GM19328 (cell line): ENCODE data around the gene PXDC1.

Experiments
- ATAC-seq: cut with Tn5 transposase; IDR thresholded peaks from one replicate; pipeline ENCODE4 v1.9.1; 2021; ENCODE audit warnings: mild to moderate bottlenecking, moderate library complexity; ENCODE audit not compliant: unreplicated experiment

Gene PXDC1

DNA sequence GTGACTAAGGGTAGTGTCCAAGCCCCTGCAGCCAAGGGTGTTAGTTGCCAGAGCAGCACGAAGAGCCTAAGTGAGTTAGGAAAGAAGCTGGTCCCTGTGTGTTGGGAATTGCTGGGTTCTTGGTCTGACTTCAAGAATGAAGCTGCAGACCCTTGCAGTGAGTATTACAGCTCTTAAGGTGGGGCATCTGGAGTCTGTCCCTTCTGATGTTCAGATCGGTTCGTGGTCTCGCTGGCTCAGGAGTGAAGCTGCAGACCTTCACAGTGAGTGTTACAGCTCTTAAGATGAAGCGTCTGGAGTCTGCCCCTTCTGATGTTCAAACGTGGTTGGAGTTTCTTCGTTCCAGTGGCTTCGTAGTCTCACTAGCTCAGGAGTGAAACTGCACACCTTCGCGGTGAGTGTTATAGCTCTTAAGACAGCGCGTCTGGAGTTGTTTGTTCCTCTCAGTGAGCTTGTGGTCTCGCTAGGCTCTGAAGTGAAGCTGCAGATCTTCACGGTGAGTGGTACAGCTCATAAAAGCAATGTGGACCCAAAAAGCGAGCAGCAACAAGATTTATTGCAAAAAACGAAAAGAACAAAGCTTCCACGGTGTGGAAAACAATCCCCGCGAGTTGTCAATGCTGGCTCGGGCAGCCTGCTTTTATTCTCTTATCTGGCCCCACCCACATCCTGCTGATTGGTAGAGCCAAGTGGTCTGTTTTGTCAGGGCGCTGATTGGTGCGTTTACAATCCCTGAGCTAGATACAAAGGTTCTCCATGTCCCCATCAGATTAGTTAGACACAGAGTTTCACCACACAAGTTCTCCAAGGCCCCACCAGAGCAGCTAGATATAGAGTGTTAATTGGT, 31.8 kb downstream of the PXDC1 start:
- ATAC-seq = no peak

GRCh38 chr6:3718407-3718806, 33.1 kb downstream of the PXDC1 start:
- no peak for ATAC-seq

DNA sequence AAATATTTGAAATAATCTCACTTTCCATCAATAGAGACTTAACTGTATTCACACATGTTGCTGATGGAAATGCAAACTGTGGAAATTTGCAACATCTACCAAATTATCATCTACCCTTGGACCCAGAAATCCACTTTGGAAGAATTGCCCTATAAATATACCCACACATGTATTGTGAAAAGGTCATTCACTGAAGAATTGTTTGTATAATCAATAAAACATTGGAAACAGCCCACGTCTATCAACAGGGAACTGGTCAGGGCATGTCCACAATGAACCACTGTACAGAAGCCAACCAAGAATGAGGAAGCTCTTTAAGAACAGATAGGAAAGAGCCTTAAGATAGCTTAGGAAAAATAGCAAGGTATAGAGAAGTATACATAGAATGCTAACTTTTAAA, 36.2 kb downstream of the PXDC1 start:
- ATAC-seq = no peak

- no peak for ATAC-seq
Measured at GRCh38 chr6:3714768-3715167, 36.7 kb downstream of the PXDC1 start.

DNA sequence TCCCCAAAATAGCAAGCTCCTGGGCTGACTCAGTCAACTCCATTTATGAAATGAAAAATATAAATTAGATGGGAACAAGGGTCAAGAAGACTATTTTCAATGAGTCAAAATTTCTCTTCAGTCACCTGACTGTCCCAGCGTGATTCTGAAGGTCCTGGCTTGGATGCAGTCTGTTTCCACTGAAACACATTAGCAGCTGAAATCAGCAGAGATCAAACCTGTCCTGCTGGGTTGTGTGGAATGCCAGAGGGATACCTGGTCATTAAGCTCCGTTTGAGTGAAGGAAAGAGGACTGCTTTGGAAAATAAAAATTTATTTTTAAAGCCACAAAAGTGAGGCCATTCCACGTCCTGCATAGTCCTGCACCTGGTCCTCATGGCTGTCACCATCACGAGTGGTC, 37.4 kb downstream of the PXDC1 start:
- ATAC-seq = no peak

DNA sequence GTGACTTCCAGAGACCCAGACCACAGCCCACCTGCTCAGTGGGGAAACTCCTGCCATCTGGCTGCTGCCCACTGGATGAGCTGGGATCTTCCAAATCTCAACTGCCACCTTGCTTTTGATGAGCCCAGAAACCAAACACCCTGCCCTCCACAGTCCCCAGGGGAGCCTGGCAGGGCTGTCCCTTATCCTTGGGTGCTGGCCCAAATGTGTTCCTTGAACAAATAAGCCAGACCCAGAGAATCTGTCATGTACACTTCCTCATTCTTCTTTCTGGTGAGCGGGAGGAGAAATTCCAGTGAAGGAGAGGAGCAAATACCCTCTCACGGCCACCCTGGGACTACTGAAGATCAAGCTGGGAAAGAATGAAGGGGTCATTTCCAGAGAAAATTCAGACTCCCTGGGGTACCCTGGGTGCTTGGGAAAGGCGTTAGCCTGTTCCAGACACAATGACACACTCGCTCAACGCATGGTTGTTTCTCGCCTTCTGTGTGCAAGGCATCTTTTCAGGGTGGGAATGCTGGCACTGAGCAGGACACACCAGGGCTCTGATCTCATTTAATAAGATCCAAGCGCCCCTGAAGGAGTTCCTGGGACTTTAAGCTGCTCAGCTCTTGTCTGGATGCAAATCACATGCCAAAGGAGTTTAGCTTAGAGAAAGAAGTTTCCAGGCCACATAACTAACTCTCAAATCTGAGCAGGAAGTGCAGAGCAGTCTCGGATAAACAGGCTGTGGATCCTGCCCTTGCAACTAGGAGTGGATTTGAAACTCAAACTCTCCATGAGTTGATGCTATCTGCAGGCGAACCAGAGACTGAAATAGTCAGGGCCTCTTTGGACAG, 38.5 kb downstream of the PXDC1 start:
- ATAC-seq = no peak

DNA sequence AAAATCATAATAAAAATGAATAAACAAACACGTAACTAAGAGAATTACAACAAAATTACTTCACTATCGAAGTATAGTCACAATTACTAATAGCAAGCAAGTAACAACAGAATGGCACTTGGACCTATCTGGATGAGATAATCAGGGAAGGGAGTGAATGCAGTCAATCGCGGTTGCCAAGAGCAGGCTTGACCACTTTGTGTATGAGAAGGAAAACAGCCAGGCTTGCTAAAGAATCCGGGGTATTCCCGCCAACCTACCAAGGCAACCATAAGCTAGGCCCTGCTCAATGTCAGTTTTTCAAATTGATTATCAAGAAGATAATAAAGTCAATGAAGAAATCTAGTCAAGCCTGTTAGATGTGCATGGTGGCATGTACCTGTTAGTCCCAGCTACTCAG, 39.7 kb downstream of the PXDC1 start:
- ATAC-seq = no peak

DNA sequence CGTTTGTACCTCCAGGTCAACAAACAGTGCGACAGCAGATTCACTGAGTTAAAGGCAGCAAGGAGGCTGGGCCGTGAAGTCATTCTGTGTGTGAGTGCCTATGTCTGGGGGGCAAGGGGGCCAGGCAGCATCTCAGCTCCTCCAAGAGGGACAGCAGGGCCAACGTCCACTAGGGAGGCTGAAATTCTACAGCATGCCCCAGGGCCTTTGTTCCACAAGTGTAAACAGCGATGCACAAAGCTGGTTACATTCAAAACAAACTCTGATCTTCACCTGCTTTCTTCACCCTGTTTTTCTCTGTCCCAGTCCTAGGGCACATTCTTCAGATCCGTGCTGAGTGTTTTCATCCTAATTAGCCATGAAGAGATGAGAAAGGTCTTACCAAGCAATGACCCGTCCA, 41.1 kb downstream of the PXDC1 start:
- no peak for ATAC-seq

- no peak for ATAC-seq
Measured at GRCh38 chr6:3708540-3708939, 43.0 kb downstream of the PXDC1 start.

DNA sequence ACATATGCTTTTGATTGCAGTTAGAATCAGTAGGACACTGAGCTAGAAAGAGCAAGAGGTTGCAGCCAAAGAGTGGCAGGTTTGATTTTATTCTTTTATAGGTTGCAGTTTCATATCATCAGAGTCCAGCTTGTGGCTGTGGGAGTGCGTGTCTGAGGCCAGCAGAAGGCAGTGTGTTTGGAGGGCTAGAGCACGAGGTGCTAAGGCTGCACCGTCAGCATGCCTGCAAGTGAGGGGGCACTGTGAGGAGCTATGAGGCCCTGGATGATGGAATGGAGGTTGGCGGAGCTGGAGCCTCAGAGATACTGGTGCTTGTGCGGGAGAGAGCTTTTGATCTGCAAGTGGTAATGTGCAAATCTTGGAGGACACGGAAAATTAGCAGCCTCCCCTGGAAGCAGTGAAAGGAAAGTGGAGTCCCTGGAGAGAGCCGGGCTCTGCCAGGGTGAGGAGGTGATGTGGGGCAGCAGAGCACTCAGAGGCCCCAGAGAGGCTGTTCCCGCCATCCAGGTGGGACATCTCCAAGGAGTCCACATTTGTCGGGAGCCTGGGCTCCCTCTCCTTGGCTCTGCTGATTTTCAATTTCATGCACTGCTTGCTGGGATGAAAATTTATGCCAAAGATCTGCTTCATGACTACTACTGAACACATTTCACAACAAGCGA, 43.6 kb downstream of the PXDC1 start:
- ATAC-seq = no peak

GRCh38 chr6:3707024-3707423, 44.5 kb downstream of the PXDC1 start:
- ATAC-seq = no peak

DNA sequence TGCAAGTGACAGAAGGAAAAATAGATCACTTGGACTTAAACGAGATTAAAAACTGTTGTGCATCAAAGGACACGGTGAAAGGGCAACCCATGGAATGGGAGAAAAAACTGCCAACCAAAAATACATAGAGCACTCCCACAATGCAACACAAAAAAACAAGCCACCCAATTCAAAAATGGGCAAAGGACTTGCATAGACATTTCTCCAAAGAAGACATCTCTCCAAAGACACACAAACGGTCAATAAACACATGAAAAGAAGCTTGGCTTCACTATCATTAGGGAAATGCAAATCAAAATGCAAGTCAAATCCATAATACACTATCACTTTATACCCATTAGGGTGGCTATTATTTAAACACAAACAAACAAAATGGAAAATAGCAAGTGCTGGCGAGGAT, 45.0 kb downstream of the PXDC1 start:
- ATAC-seq = no peak

DNA sequence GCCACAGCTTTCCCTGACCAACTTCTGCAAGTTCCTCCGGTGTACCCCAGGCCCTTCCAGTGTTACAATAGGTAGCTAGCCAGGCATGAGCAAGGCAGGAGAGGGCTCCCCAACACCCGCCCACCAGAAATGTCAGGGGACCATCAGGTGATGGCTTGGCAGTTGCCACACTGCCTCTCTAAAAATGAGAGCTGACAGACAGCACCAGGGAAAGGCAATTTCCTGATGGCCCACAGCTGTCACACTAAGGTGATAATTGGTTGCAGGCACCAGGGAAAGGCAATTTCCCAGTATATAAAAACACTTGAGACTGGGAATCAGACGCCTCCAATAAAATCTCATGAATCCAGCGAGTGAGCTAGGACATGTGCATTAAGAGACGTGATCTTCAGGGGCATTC, 49.9 kb downstream of the PXDC1 start:
- no peak for ATAC-seq

DNA sequence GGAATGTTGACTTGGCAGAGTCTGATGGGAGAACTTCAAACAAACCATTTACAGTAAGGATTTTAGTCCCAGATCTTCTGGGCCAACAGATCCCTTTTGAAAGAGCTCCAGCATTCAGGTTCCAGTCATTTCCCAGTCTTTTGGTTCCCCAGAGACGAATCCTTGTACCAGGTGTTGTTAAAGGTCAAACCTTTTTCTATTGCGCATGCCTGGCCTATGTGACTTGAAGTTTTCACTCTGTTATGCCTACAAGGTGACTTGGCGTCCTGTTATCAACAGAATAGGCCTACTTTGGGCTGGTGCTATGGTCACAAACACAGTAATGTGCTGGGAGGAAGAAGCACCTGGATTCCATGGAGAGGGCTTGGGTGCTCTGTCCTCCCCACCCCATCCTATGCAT, 52.3 kb downstream of the PXDC1 start:
- ATAC-seq = no peak

DNA sequence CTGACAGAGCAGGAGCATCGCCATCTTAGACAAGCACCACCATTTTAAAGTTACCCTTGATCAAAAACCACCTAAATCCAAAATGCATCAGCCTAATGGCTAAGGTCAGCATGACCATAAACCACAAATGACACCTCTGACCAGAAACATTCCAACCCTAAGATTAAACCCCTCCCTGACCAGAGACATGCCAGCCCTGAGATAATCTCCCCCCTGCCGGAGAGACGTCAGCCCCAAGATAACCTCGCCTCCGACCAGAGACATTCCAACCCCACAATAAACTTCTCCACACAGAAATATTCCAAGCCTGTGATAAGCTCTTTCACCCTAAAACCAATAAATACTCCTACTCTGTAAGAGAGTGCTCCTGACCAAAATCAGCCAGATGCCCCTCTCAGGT, 53.5 kb downstream of the PXDC1 start:
- no peak for ATAC-seq

DNA sequence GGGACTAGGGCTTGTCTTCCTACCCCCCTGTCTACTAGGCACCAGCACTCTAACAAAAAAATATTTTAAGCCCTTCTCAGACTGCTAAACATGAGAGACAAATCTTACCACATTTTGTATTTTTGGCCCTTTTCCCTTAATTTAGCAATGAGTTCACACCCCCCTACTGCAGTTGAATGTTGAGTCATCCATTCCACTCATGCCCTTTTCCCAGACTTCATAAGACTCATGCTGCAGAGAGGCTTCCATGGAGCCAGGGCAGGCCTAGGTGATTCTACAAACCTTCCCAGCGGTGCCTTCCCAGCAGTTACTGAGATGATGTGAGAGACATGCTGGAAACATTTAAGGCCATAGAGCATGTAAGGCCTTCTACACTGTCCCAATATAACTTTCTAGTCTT, 53.9 kb downstream of the PXDC1 start:
- no peak for ATAC-seq

DNA sequence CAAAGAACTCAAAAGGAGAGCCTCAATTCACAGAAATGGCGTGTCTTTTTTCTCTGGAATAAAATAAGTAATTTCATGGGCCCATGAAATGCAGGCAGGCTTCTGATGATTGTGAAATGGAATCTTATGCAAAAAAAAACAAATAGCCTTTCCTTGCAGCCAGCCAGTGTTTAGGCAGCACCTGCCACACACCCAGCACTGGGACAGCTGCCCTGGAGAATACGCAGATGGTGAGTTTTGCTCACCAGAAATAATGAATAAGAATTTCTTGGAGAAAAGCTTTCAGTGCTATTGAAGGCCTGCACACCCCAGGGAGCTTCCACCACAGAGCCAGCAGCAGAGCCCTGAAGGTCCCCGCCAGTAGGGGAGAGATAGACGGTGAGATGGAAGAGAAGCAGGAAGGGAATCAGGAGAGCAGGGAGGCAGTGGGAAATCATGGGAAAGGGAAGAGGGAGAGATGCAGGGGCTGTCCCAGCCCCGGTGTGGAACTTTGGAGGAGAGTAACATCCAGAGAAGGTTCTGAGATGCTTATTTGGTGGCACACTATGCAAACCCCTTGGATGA, 54.9 kb downstream of the PXDC1 start:
- no peak for ATAC-seq

GRCh38 chr6:3695065-3695817, 56.3 kb downstream of the PXDC1 start:
- ATAC-seq = no peak

DNA sequence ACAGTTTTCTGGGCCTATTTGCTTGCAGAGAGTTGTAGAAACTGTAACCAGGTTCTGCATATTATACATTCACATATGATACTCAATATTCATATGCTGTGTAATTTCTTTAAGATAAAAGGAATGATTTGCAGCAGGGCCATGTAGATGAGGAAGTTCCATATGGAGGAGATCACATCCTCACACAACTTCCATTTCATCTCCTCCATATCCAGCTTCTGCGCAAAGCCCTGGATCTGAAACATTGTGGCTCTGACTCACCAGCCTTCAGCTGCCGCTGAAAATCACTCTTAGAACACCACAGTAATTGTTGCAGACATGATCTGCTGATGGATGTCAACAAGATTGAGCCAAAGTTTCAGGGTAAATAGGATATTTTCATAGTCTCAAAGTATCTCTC, 57.7 kb downstream of the PXDC1 start:
- no peak for ATAC-seq

DNA sequence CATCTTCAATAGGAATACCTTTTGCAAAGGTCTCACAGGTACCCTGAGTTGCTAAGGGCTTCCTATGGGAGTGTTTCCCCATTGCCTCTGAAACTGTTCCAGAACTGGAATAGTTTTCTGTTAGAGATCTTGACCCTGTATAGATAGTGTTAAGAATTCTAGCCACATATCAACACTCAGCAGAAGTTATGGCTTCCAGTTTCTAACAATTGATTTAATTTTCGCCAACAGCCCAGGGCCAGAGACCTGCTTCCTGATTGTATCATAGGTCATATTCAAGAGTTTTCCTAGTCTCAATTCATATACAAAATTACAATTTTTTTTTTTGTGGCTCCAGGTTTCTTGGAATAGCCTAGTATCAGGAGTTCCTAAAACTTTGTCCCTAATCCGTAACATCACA, 61.0 kb downstream of the PXDC1 start:
- no peak for ATAC-seq

DNA sequence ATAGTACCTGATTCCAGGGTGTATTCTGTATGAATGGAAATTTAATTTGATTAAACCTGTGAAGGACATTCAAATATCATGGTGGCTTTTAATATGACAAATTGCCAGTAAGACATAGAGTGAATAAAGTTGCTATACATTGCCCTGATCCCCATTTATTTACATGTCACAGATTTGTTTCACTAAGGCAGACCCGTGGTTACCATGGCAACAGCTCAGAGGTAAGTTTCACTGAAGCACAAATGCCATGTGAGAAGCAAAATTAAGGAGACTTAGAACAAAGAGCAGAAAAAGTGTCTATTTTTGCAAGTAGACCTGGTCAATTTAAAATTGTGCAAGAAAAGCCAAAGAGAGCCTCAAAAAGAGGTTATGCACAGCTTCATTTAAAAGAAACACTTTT, 63.7 kb downstream of the PXDC1 start:
- ATAC-seq = no peak
